ENCODE results near the gene MEG3. TPM values are rescaled to one million over a fixed set of nuclear protein-coding genes. Genes with fewer than 3 reads are reported as not detected.

The MEG3 gene
- total and polyA plus RNA-seq, 2 of the 8 experiments (the other 6 are each of a cell fraction or from before 2014, with no cell fraction given): 0.17 to 1.1 TPM

GRCh38 chr14:100882991-100883788 lies 57.3 kb downstream of the MEG3 start:
- CTCF ChIA-PET (ENCODE audit: partially characterized antibody): interaction anchor here (1.0 to 2.3 kb wide), 3 partner anchors 17 to 31 kb away, joined by 3 to 6 read pairs (median 5); no protein-coding TSS in a partner anchor
- Histone ChIP-seq H3K56ac (replicated peaks; ENCODE audit: insufficient read length, low read depth, low read length) (no peak overlapping the region), H3K27ac (ENCODE audit: low read depth, low read length) (no peak overlapping the region), H2BK20ac (ENCODE audit: low read length) (no peak overlapping the region), H3K23me2 (ENCODE audit: low read depth, low read length) (no peaks in the 10 kb centered on the region), H3K4me2 (ENCODE audit: insufficient read depth in 1 of 2, low read depth in 2 of 2, low read length in 2 of 2) (no peak overlapping the region), H4K20me1 (replicated peaks in 1 of 2; ENCODE audit: control insufficient read depth in 1 of 2, insufficient read depth in 2 of 2, low read length in 2 of 2) (no peaks in the 10 kb centered on the region), H3K79me1 (ENCODE audit: low read depth, low read length) (no peaks in the 10 kb centered on the region), H3K79me2 (ENCODE audit: control insufficient read depth in 1 of 2, insufficient read depth in 2 of 2, low read length in 2 of 2) (no peaks in the 10 kb centered on the region), H2AFZ (ENCODE audit: low read length) (no peak overlapping the region), H4K8ac (ENCODE audit: extremely low read depth, insufficient read depth, low read length) (no peak overlapping the region), H3K9me3 (ENCODE audit: insufficient read depth in 2 of 2, low read depth in 1 of 2, low read length in 1 of 2) (peaks cover 0 to 15% of the 10 kb centered on the region in 2 experiments; a peak in 1 of 4 replicates), H3K4ac (replicated peaks; ENCODE audit: insufficient read length, low read depth, low read length) (no peak overlapping the region), H2AK5ac (ENCODE audit: low read depth, low read length) (no peak overlapping the region), H2BK15ac (ENCODE audit: low read length) (no peak overlapping the region), H3K9ac (replicated peaks in 1 of 4; ENCODE audit: extremely low read depth in 1 of 4, low read depth in 3 of 4, low read length in 3 of 4) (no peak overlapping the region), H3K23ac (ENCODE audit: insufficient read length) (no peak overlapping the region), H3K4me1 (replicated peaks in 1 of 4; ENCODE audit: control insufficient read depth in 3 of 4, insufficient read depth in 4 of 4, low read length in 3 of 4) (peaks cover 0 to 3% (median 0%) of the 10 kb centered on the region in 4 experiments; a peak in 1 of 7 replicates), H3K14ac (ENCODE audit: insufficient read length) (no peak overlapping the region), H3K27me3 (replicated peaks in 1 of 4; ENCODE audit: control insufficient read depth in 3 of 4, extremely low read depth in 1 of 4, insufficient read depth in 3 of 4, low read length in 3 of 4) (no peaks in the 10 kb centered on the region; a peak in 2 of 7 replicates), H2BK120ac (replicated peaks; ENCODE audit: low read depth, low read length) (no peak overlapping the region), H4K5ac (ENCODE audit: insufficient read length, low read depth, low read length) (no peak overlapping the region), H2BK5ac (ENCODE audit: low read depth, low read length) (no peak overlapping the region), H4K91ac (replicated peaks; ENCODE audit: insufficient read length, low read length) (no peak overlapping the region), H2BK12ac (ENCODE audit: low read depth, low read length) (no peak overlapping the region), H3K18ac (ENCODE audit: extremely low read depth, low read length) (no peak overlapping the region), H3K4me3 (ENCODE audit: extremely low read depth in 1 of 4, insufficient read depth in 2 of 4, low read depth in 3 of 4, low read length in 4 of 4) (no peak overlapping the region), H3K36me3 (ENCODE audit: control insufficient read depth in 2 of 4, insufficient read depth in 4 of 4, low read length in 3 of 4) (no peaks in the 10 kb centered on the region; a peak in 1 of 8 replicates)
- POLR2A ChIA-PET (ENCODE audit: partially characterized antibody): no interaction called here
- FAIRE-seq (no peak), DNase-seq (ENCODE audit: low read depth in 1 of 2, low spot score in 2 of 2) (no peak)
- WGBS, 2 experiments (ENCODE audit: extremely low coverage in 1 of 2, insufficient coverage in 1 of 2, insufficient read length in 1 of 2, insufficient replicate concordance in 2 of 2, low coverage in 1 of 2, low lambda C conversion rate in 2 of 2, missing lambda C conversion rate in 1 of 2): 92% methylated on average over 46 of the region's 46 CpGs; no CpG with 5 or more reads in 1 of the 2 experiments
- TF ChIP-seq SIX5 (IDR thresholded peaks at IDR 0.05; ENCODE audit: low read depth, low read length): no peak
- no peak for TF ChIP-seq CEBPB (IDR thresholded peaks at IDR 0.05; ENCODE audit: low read depth, low read length)
- no peak for TF ChIP-seq EP300 (IDR thresholded peaks at IDR 0.05; ENCODE audit: borderline replicate concordance in 1 of 2, low read depth in 2 of 2, low read length in 2 of 2)
- TF ChIP-seq TCF12 (IDR thresholded peaks at IDR 0.05; ENCODE audit: low read depth, low read length): no peak
- no peak for TF ChIP-seq SAP30 (IDR thresholded peaks at IDR 0.05; ENCODE audit: insufficient read depth, insufficient replicate concordance, low read length)
- TF ChIP-seq SRF (IDR thresholded peaks at IDR 0.05; ENCODE audit: low read depth, low read length): no peak
- TF ChIP-seq CBX8 (IDR thresholded peaks at IDR 0.05; ENCODE audit: borderline replicate concordance, low read depth, low read length): no peak
- TF ChIP-seq BCL11A (IDR thresholded peaks at IDR 0.05; ENCODE audit: low read depth in 2 of 2, low read length in 2 of 2): no peak
- TF ChIP-seq EZH2 (IDR thresholded peaks at IDR 0.05; ENCODE audit: low read depth, low read length, severe bottlenecking): no peak
- TF ChIP-seq E2F6 (IDR thresholded peaks at IDR 0.05): no peak
- no peak for TF ChIP-seq SP1 (IDR thresholded peaks at IDR 0.05; ENCODE audit: low read depth, low read length)
- no peak for TF ChIP-seq HDAC6 (IDR thresholded peaks at IDR 0.05; ENCODE audit: low read depth, low read length)

Data from H1 (cell line).